Measurements from ENCODE around the gene ARL4D. TPM values are rescaled to one million over a fixed set of nuclear protein-coding genes. Genes with fewer than 3 reads are reported as not detected.

Gene ARL4D
- total and polyA plus RNA-seq, 2 of the 8 experiments (the other 6 are each of a cell fraction or from before 2014, with no cell fraction given): 8.4 to 9.2 TPM

DNA sequence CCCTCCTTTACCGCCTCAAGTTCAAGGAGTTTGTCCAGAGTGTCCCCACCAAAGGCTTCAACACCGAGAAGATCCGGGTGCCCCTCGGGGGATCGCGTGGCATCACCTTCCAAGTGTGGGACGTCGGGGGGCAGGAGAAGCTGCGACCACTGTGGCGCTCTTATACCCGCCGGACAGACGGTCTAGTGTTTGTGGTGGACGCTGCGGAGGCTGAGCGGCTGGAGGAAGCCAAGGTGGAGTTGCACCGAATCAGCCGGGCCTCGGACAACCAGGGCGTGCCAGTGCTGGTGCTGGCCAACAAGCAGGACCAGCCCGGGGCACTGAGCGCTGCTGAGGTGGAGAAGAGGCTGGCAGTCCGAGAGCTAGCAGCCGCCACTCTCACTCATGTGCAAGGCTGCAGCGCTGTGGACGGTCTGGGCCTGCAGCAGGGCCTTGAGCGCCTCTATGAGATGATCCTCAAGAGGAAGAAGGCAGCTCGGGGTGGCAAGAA is 1.1 kb downstream of the ARL4D start (continued):
- no peak for TF ChIP-seq YY1 (IDR thresholded peaks at IDR 0.05; ENCODE audit: low read depth, low read length)
- TF ChIP-seq CBX8 (IDR thresholded peaks at IDR 0.05; ENCODE audit: borderline replicate concordance, low read depth, low read length): no peak
- TF ChIP-seq SRF (IDR thresholded peaks at IDR 0.05; ENCODE audit: low read depth, low read length): no peak
- no peak for TF ChIP-seq CTBP2 (IDR thresholded peaks at IDR 0.05; ENCODE audit: borderline replicate concordance, insufficient read depth, insufficient read length, low read length)
- TF ChIP-seq SUZ12 (IDR thresholded peaks at IDR 0.05; ENCODE audit: low read length): no peak
- no peak for TF ChIP-seq SP4 (IDR thresholded peaks at IDR 0.05; ENCODE audit: low read length)
